ENCODE results near the gene DCAKD. TPM values are rescaled to one million over a fixed set of nuclear protein-coding genes. Genes with fewer than 3 reads are reported as not detected.

The DCAKD gene
- total RNA-seq, 1 donor from 2014 or later, result 91.8 TPM

- no peak overlapping the region for H3K27ac Mint-ChIP-seq (ENCODE audit: unreplicated experiment)
- peaks cover 2% of the 10 kb centered on the region for H3K9me3 Mint-ChIP-seq
- no peak for TF ChIP-seq CTCF (conservative IDR thresholded peaks at IDR 0.05)
- no peak for DNase-seq (ENCODE audit: low read depth, low spot score)
- H3K36me3 Mint-ChIP-seq (ENCODE audit: low read depth), result no peaks in the 10 kb centered on the region
- peaks cover 8% of the 10 kb centered on the region for H3K27me3 Mint-ChIP-seq (ENCODE audit: low read depth)
- H3K4me1 Mint-ChIP-seq, result peaks cover 28% of the 10 kb centered on the region
- no peak overlapping the region for H3K4me3 Mint-ChIP-seq
Measured at GRCh38 chr17:44978807-44979206, 72.6 kb downstream of the DCAKD start.

DNA sequence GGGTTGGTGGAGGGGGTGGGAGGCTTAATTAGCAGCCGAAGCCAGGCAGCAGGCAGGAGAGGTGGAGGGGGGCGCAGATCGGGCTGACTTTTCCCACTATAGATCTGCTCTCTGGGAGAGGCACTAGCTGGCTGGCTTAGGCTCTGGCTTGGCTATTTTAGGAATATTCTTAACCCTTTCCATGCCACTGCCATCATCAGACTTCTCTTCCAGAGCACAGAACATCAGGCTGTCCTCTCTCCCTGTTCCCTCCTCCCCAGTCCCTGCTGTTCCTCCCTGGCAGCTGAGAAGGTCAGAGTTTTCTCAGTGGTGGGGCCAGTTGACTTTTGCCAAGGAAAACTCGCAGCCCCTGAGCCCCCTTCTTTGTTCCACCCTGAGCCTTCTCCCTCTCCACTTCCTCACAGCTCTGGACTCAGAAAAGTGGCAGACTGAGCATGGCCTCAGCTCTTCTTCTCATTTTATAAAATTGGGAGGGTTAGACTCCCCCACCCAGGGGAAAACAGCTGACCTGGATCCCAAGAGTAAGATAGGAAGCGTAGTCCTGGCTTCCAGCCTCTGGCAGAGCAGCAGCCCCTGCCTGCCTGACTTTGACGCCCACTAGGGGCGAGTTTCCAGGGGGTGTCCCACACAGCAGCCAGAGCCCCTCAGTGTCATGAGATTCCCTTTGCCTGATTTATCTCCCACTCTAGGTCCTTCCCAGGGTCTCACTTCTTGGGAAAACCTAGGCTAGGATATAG is 73.5 kb downstream of the DCAKD start:
- no peak overlapping the region for H3K4me3 Mint-ChIP-seq
- no peaks in the 10 kb centered on the region for H3K36me3 Mint-ChIP-seq (ENCODE audit: low read depth)
- no peak overlapping the region for H3K27ac Mint-ChIP-seq (ENCODE audit: unreplicated experiment)
- no peak for TF ChIP-seq CTCF (conservative IDR thresholded peaks at IDR 0.05)
- peaks cover 12% of the 10 kb centered on the region for H3K27me3 Mint-ChIP-seq (ENCODE audit: low read depth)
- no peak for DNase-seq (ENCODE audit: low read depth, low spot score)
- peaks cover 28% of the 10 kb centered on the region for H3K4me1 Mint-ChIP-seq
- peaks cover 2% of the 10 kb centered on the region for H3K9me3 Mint-ChIP-seq

GRCh38 chr17:44977065-44977464 is 74.4 kb downstream of the DCAKD start:
- no peak for TF ChIP-seq CTCF (conservative IDR thresholded peaks at IDR 0.05)
- peaks cover 28% of the 10 kb centered on the region for H3K4me1 Mint-ChIP-seq
- no peaks in the 10 kb centered on the region for H3K36me3 Mint-ChIP-seq (ENCODE audit: low read depth)
- H3K9me3 Mint-ChIP-seq, result no peaks in the 10 kb centered on the region
- H3K27me3 Mint-ChIP-seq (ENCODE audit: low read depth), result peaks cover 21% of the 10 kb centered on the region
- H3K27ac Mint-ChIP-seq (ENCODE audit: unreplicated experiment), result peak overlapping the region; percentile 19
- H3K4me3 Mint-ChIP-seq, result no peak overlapping the region
- no peak for DNase-seq (ENCODE audit: low read depth, low spot score)

DNA sequence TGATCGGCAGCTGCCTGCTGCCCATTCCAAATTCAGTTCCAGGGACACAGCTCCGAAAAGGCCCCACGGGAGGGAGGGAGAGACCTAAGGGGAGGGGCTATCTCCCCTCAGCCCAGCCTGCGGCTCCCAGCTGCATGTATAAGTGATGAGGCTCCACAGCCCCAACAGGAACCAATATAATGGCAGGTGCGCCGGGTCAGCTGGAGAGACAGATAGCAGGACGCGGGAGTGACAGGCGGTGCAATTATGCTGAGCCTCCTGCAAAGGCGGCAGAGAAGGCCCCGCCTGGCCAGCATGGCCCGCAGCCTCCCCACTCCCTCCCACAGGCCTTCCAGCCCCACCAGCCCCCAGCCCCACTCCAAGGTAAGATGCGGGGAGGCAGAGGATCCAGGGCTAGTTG is 75.2 kb downstream of the DCAKD start:
- no peak for DNase-seq (ENCODE audit: low read depth, low spot score)
- no peak for TF ChIP-seq CTCF (conservative IDR thresholded peaks at IDR 0.05)
- Mint-ChIP-seq H3K27me3 (ENCODE audit: low read depth) (peaks cover 29% of the 10 kb centered on the region), H3K9me3 (no peaks in the 10 kb centered on the region), H3K27ac (ENCODE audit: unreplicated experiment) (no peak overlapping the region), H3K4me1 (peaks cover 26% of the 10 kb centered on the region), H3K4me3 (no peak overlapping the region), H3K36me3 (ENCODE audit: low read depth) (no peaks in the 10 kb centered on the region)

Other genes with a start within 250 kb of the DCAKD start
- 143 and 145 TPM in 2 replicates for gene GJC1, start 221.3 kb downstream of the DCAKD start, total RNA-seq
- gene HIGD1B, start 203.7 kb downstream of the DCAKD start, total RNA-seq, result not detected in 2 replicates
- 192 and 196 TPM in 2 replicates for gene EFTUD2, start 152.2 kb downstream of the DCAKD start, total RNA-seq
- gene GFAP, start 136.1 kb downstream of the DCAKD start, total RNA-seq, result not detected in 2 replicates
- 87.3 and 93.1 TPM in 2 replicates for gene KIF18B, start 103.9 kb downstream of the DCAKD start, total RNA-seq
- 7.1 and 7.7 TPM in 2 replicates for gene C1QL1, start 83.3 kb downstream of the DCAKD start, total RNA-seq
- 116 and 118 TPM in 2 replicates for gene NMT1, start 9.7 kb upstream of the DCAKD start, total RNA-seq
- gene PLCD3, start 80.9 kb upstream of the DCAKD start, total RNA-seq, result 34.2 and 36.5 TPM in 2 replicates
- 5.4 and 5.5 TPM in 2 replicates for gene ACBD4, start 84.1 kb upstream of the DCAKD start, total RNA-seq
- 28.9 and 29.5 TPM in 2 replicates for gene HEXIM1, start 96.8 kb upstream of the DCAKD start, total RNA-seq
- gene HEXIM2, start 110.2 kb upstream of the DCAKD start, total RNA-seq, result 9.5 and 10.4 TPM in 2 replicates
- 1.1 and 1.2 TPM in 2 replicates for gene FMNL1, start 170.3 kb upstream of the DCAKD start, total RNA-seq
- gene SPATA32, start 210.5 kb upstream of the DCAKD start, total RNA-seq, result 0.23 and 0.25 TPM in 2 replicates